HG03342 (cell line): ENCODE data around the gene METTL4.
"Not testable (repeated sequence)": the region's sequence is repeated elsewhere in the genome, so short reads cannot be mapped to it uniquely, and the experiment has no call there.

Experiments
- ATAC-seq: cut with Tn5 transposase; IDR thresholded peaks from one replicate; pipeline ENCODE4 v1.9.1; 2021; ENCODE audit warnings: mild to moderate bottlenecking, moderate library complexity; ENCODE audit not compliant: unreplicated experiment

Gene METTL4

GRCh38 chr18:2524794-2525198 lies 46.5 kb downstream of the METTL4 start:
- ATAC-seq: not testable (repeated sequence)

GRCh38 chr18:2522112-2522511 lies 49.2 kb downstream of the METTL4 start:
- no peak for ATAC-seq

- ATAC-seq: no peak
These were observed 52.8 kb downstream of the METTL4 start for GRCh38 chr18:2518473-2518872.

- no peak for ATAC-seq
These were observed 55.2 kb downstream of the METTL4 start for GRCh38 chr18:2515908-2516625.

- ATAC-seq: no peak
These were observed 56.0 kb downstream of the METTL4 start for GRCh38 chr18:2515171-2515787.

GRCh38 chr18:2513616-2514015 lies 57.7 kb downstream of the METTL4 start:
- ATAC-seq: no peak

- ATAC-seq: no peak
These were observed 59.2 kb downstream of the METTL4 start for GRCh38 chr18:2512059-2512458.

- no peak for ATAC-seq
These were observed 59.9 kb downstream of the METTL4 start for GRCh38 chr18:2511451-2511850.

- ATAC-seq: no peak
These were observed 60.9 kb downstream of the METTL4 start for GRCh38 chr18:2510416-2510815.

- ATAC-seq: no peak
These were observed 62.6 kb downstream of the METTL4 start for GRCh38 chr18:2508678-2509077.

- no peak for ATAC-seq
These were observed 63.1 kb downstream of the METTL4 start for GRCh38 chr18:2508155-2508554.

- ATAC-seq: no peak
These were observed 66.7 kb downstream of the METTL4 start for GRCh38 chr18:2504642-2505041.

GRCh38 chr18:2502880-2503279 lies 68.4 kb downstream of the METTL4 start:
- no peak for ATAC-seq

GRCh38 chr18:2502394-2502793 lies 68.9 kb downstream of the METTL4 start:
- no peak for ATAC-seq

GRCh38 chr18:2497797-2498196 lies 73.5 kb downstream of the METTL4 start:
- no peak for ATAC-seq

- ATAC-seq: no peak
These were observed 75.9 kb downstream of the METTL4 start for GRCh38 chr18:2495381-2495780.

GRCh38 chr18:2494921-2495320 lies 76.4 kb downstream of the METTL4 start:
- no peak for ATAC-seq
